Retinal pigment epithelial cell (primary cell): ENCODE measurements around the gene MBTD1.
A peak's percentile ranks its signal among the peaks of the same experiment; 100 is the strongest.
"Not testable (repeated sequence)": the region's sequence is repeated elsewhere in the genome, so short reads cannot be mapped to it uniquely, and the experiment has no call there.

Experiments
- DNase-seq: peaks from one replicate; pipeline ENCODE4 v3.0.0-alpha.2; 2010; ENCODE audit warnings: low read depth
- H3K4me3 ChIP-seq: 2 replicates; pipeline ENCODE4 v1.5.1; 2011; ENCODE audit warnings: mild to moderate bottlenecking, low read length, control low read depth, moderate library complexity
- TF ChIP-seq, protein P1 (sequence below): conservative IDR thresholded peaks from 2 replicates; pipeline ENCODE4 v1.5.1; 2011; ENCODE audit warnings: low read depth, low read length, control low read depth, inconsistent platforms

The MBTD1 gene

DNA sequence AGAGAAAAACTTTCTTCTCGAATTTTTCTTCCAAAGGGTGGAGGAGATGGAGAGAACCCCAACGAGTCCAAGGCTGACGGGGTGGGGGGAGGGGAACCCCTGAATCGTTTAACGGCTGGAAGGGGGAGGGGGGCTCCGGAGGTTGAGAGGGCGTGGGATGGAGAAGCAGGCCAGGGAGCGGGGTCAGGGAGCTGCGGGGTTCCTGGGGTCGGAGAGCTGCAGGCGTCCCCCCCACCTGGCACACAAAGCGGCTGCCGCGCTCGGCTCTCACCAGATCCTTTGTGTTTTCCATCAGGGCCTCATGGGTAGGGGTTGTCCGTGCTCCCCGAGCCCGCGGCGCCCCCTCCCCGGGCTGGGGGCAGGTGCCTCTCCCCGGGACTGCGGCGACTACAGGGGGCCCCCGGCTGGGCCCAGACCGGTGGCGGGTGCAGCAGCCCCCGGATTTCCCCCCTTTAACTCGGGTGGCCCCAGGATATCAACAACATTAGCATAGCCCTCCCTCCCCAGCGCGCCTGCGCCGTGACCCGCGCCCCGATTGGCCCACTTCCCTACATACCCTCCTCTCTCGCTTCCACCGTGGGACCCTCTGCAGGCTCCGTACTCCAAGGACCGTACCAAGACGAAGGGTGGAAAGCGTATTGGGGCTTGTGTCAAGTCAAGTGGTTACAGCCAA is at the start of gene MBTD1:
TSS of gene MBTD1 (minus strand) at position 486 of the 673 bp plus-strand sequence. CDS start 34,888 bp downstream, outside the sequence.
- TF ChIP-seq, protein P1, sequence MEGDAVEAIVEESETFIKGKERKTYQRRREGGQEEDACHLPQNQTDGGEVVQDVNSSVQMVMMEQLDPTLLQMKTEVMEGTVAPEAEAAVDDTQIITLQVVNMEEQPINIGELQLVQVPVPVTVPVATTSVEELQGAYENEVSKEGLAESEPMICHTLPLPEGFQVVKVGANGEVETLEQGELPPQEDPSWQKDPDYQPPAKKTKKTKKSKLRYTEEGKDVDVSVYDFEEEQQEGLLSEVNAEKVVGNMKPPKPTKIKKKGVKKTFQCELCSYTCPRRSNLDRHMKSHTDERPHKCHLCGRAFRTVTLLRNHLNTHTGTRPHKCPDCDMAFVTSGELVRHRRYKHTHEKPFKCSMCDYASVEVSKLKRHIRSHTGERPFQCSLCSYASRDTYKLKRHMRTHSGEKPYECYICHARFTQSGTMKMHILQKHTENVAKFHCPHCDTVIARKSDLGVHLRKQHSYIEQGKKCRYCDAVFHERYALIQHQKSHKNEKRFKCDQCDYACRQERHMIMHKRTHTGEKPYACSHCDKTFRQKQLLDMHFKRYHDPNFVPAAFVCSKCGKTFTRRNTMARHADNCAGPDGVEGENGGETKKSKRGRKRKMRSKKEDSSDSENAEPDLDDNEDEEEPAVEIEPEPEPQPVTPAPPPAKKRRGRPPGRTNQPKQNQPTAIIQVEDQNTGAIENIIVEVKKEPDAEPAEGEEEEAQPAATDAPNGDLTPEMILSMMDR: no peak
- DNase-seq: peak; percentile 91
- peak within 1 kb of the TSS; percentile 92 for H3K4me3 ChIP-seq

DNA sequence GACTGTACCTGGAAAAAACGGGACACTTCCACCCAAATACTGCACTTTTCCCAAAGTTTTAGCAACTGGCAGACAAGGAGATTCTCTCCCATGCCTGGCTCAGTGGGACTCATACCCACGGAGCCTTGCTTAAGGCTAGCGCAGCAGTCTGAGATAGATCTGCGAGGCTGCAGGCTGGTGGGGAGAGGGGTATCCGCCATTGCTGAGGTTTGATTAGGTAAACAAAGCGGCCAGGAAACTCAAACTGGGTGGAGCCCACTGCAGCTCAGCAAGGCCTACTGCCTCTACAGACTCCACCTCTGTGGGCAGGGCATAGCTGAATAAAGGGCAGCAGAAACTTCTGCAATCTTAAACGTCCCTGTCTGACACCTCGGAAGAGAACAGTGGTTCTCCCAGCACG is 45.3 kb upstream of the MBTD1 start:
- TF ChIP-seq, protein P1: no peak
- DNase-seq: no peak
- H3K4me3 ChIP-seq: no peak overlapping the region

DNA sequence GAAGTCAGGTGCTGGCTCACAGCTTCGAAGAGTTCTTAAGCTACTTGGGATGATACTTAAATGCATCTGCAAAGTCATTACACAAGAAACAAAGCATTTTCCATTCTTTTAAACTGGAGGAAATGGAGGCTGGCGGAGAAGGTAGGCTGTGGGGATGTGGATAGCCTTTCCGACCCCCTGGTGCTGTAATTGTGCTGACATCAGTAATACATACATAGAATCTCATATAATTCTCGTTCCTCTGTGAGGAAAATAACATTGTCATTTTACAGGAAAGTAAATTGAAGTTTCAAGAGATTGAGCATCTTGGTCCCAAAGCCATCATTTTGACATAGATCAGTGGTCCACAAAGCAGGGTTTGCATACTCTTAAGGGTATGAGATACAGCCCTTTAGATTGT is 40.0 kb upstream of the MBTD1 start:
- TF ChIP-seq, protein P1: no peak
- no peak for DNase-seq
- no peak overlapping the region for H3K4me3 ChIP-seq

DNA sequence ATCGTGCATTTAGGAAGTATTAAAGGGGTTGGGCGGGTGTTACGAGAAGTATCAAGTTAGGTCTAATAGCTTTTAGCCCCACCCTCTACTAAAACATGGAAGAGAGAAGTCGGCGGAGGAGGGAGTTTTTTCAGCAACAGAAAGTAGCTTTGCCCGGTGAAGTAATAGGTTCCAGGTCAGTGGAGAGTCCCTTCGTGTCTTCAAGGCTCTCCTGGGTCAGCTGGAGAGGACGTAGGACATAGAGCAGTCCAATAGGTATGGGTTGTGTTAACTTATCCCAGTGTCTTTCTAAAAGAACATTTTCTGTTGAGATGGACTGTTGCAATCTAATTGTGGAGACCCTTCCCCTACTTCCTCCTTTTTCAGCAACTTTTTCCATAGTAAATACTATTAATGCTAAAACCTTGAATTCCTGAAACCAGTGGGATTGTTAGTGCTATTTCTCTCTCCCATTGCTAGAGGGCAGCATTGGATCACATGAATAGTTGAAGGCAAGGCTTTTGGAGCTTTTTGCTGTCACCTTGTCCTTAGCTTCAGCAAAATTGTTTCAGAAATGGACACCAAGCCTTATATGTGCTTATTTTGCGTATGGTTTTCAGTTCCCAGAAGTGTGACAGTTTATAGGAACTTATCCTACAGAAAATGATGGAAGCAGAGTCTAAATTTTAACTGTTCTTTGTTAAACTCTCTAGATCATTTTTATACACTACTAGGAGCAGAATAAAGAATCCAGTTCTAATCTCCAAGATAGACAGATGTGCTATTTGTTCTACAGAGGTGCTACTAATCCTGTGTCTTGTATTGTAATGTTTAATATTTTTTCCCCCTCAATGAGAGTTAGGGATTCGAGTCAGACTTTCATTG is 38.9 kb upstream of the MBTD1 start:
- TF ChIP-seq, protein P1: peak; percentile 88
- H3K4me3 ChIP-seq: no peak overlapping the region
- no peak for DNase-seq

DNA sequence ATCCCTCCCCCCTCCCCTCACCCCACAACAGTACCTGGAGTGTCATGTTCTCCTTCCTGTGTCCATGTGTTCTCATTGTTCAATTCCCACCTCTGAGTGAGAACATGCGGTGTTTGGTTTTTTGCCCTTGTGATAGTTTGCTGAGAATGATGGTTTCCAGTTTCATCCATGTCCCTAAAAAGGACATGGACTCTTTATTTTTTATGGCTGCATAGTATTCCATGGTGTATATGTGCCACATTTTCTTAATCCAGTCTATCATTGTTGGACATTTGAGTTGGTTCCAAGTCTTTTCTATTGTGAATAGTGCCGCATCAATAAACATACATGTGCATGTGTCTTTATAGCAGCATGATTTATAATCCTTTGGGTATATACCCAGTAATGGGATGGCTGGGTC is 34.5 kb upstream of the MBTD1 start:
- not testable (repeated sequence) for DNase-seq, H3K4me3 ChIP-seq

DNA sequence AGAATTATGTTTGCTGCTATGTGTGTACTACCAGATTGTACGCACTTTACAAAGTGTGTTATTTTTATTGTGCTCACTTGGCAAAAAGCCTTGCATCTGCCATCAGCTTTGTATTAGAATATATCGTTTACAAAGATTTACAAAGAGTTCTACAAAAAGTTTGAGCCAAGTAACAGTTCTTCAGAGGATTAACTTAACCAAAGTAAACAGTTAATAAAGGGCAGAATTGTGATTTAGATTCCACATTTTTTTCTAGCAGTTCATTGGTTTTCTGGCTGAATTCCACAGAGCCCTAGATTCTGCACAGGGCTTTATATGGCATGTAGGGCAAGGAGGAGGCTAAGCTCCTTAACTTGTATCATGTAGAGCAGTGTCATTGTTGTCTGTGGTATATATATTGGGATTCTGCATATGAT is 29.9 kb upstream of the MBTD1 start:
- TF ChIP-seq, protein P1: no peak
- peak; percentile 63 for DNase-seq
- H3K4me3 ChIP-seq: no peak overlapping the region

DNA sequence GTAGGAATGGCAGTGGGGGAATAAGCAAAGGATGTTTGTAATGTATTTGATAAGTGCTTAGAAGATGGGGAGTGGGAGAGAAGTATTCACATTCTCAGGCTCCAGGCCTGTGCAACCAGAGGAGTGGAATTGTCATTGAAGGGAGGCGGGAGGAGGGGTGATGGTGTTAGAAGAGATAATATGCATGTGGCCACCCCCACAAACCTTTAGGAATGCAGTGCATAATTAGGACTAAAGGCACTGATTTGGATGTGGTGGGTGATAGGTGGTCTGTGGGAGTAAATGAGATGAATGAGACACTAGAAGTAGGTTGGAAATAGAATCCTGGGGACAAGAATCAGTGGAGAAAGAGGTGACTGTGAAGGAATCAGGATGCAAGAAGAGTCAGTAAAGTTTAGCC is 27.6 kb upstream of the MBTD1 start:
- TF ChIP-seq, protein P1: no peak
- no peak for DNase-seq
- no peak overlapping the region for H3K4me3 ChIP-seq
